ENCODE data around the gene MINAR2.

Gene MINAR2

DNA sequence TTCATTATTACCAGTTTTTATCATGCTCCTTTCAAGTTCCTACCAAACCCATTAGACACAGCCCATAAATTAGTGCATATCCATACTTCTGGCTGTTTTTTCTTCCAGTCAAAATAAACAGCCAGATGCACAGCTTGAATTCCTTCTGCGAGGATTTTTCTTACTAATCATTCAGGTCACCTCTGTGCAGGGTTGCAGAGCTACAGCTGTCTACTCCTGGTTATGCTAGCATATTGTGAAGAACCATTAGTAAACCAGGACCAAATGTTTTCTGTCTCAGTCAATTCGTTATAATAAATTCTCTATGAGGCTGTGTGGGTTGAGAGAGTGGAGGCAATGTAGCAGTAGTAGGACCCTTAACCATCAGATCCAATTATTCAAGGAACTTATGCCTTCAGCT, 8.1 kb upstream of the MINAR2 start:
- no peak for TF ChIP-seq NFIC (IDR thresholded peaks at IDR 0.05)
- no peak for TF ChIP-seq CEBPB (IDR thresholded peaks at IDR 0.05)
- TF ChIP-seq FOXM1 (IDR thresholded peaks at IDR 0.05; ENCODE audit: borderline replicate concordance, low read depth), result no peak
- TF ChIP-seq REST (IDR thresholded peaks at IDR 0.05; ENCODE audit: low read depth), result no peak
- TF ChIP-seq TCF12 (IDR thresholded peaks at IDR 0.05; ENCODE audit: low read depth), result no peak
- no peak for TF ChIP-seq TEAD4 (IDR thresholded peaks at IDR 0.05)
- TF ChIP-seq ZBTB7A (IDR thresholded peaks at IDR 0.05; ENCODE audit: low read depth), result no peak
- no peak for TF ChIP-seq CREB1 (IDR thresholded peaks at IDR 0.05; ENCODE audit: low read depth)
- TF ChIP-seq EGR1 (IDR thresholded peaks at IDR 0.05), result no peak
- TF ChIP-seq, protein P1, sequence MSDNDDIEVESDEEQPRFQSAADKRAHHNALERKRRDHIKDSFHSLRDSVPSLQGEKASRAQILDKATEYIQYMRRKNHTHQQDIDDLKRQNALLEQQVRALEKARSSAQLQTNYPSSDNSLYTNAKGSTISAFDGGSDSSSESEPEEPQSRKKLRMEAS (IDR thresholded peaks at IDR 0.05), result no peak
- TF ChIP-seq USF1 (IDR thresholded peaks at IDR 0.05), result no peak
- TF ChIP-seq YY1 (IDR thresholded peaks at IDR 0.05; ENCODE audit: low read depth), result no peak
- TF ChIP-seq RAD21 (IDR thresholded peaks at IDR 0.05; ENCODE audit: low read depth), result no peak
- no peak for TF ChIP-seq TAF1 (IDR thresholded peaks at IDR 0.05; ENCODE audit: low read depth)
- no peak for TF ChIP-seq EP300 (IDR thresholded peaks at IDR 0.05; ENCODE audit: borderline replicate concordance)

- no peak for TF ChIP-seq TAF1 (IDR thresholded peaks at IDR 0.05; ENCODE audit: low read depth)
- no peak for TF ChIP-seq CEBPB (IDR thresholded peaks at IDR 0.05)
- no peak for TF ChIP-seq REST (IDR thresholded peaks at IDR 0.05; ENCODE audit: low read depth)
- TF ChIP-seq, protein P1 (IDR thresholded peaks at IDR 0.05), result no peak
- no peak for TF ChIP-seq EP300 (IDR thresholded peaks at IDR 0.05; ENCODE audit: borderline replicate concordance)
Measured at GRCh38 chr5:129743541-129744187, 4.2 kb upstream of the MINAR2 start.

DNA sequence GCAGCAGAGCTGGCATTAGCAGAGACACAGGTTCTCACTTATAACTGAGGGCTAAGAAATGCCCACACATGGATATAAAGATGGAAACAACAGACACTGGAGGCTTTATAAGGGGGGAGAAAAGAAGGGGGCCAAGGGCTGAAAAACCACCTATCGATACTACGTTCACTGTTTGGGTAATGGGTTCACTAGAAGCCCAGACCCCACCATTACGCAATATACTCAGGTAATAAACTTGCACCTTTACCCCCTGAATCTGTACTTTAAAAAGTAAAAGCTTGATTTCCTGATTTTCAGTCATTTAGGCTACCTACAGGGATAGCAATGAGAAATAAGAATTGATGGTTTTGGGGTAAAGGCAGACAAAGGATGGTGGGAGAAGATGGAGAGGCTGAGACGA, 1.9 kb upstream of the MINAR2 start:
- no peak for TF ChIP-seq NFIC (IDR thresholded peaks at IDR 0.05)
- TF ChIP-seq TCF12 (IDR thresholded peaks at IDR 0.05; ENCODE audit: low read depth), result no peak
- no peak for TF ChIP-seq EP300 (IDR thresholded peaks at IDR 0.05; ENCODE audit: borderline replicate concordance)
- TF ChIP-seq TEAD4 (IDR thresholded peaks at IDR 0.05), result no peak
- TF ChIP-seq TAF1 (IDR thresholded peaks at IDR 0.05; ENCODE audit: low read depth), result no peak

DNA sequence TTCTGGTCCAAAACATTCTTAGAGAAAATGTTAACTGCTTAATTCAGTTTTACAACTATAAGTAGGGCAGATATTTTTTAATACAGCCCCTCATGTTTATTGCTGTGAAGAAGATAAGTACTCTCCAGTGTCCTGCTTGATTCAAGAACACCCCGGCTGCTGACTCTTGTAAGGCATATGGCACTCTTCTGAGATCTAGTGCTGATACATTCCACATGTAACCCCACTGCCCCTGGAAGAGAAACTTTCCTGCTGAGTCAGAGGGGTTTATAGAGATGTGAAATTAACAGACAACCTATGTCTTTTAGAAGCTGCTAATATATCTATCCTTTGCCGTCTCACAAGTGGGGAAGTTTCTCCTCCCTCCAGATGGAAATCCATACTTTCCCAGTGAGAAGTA, 1.0 kb upstream of the MINAR2 start:
- no peak for TF ChIP-seq FOXM1 (IDR thresholded peaks at IDR 0.05; ENCODE audit: borderline replicate concordance, low read depth)
- TF ChIP-seq TCF12 (IDR thresholded peaks at IDR 0.05; ENCODE audit: low read depth), result no peak

- no peak for TF ChIP-seq CEBPB (IDR thresholded peaks at IDR 0.05)
Measured at GRCh38 chr5:129748913-129749880, 1.3 kb downstream of the MINAR2 start.

DNA sequence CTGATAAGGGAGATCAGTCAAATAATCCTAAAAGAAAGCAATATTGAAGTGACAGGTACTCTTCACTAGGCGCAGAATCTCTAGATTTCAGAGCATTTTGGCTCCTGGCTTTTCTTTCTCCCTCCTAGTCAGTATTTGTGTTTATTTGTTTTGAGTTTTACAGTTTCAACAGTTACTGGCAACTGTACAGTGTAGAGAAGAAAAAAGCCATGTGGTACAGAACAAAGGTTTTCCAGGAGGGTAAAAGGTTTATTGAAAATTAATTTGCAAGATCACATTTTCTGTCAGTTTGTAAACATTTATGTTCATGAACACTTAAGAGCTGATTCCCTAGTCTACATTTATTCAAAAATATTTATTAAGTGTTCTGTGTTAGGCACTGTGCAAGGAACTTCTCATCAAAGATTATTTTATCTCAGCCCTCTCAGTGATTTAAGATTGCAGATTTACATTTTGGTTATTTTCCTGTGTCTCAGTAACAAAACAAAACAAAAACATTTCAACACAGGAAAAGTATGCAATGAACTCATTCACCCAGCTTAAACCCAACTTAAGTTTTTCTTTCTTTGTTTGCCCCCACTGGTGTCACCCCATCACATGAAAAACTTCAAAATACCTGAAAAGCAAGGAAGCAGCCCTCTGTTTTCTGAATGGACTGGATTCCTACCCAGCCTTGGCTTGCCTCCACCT, 12.9 kb downstream of the MINAR2 start:
- no peak for TF ChIP-seq NFIC (IDR thresholded peaks at IDR 0.05)
- TF ChIP-seq RAD21 (IDR thresholded peaks at IDR 0.05; ENCODE audit: low read depth), result no peak
- TF ChIP-seq TCF12 (IDR thresholded peaks at IDR 0.05; ENCODE audit: low read depth), result no peak
- no peak for TF ChIP-seq YY1 (IDR thresholded peaks at IDR 0.05; ENCODE audit: low read depth)
- TF ChIP-seq, protein P1 (IDR thresholded peaks at IDR 0.05), result no peak
- no peak for TF ChIP-seq EGR1 (IDR thresholded peaks at IDR 0.05)
- no peak for TF ChIP-seq CEBPB (IDR thresholded peaks at IDR 0.05)
- no peak for TF ChIP-seq FOXM1 (IDR thresholded peaks at IDR 0.05; ENCODE audit: borderline replicate concordance, low read depth)
- TF ChIP-seq ZBTB7A (IDR thresholded peaks at IDR 0.05; ENCODE audit: low read depth), result no peak
- no peak for TF ChIP-seq REST (IDR thresholded peaks at IDR 0.05; ENCODE audit: low read depth)
- no peak for TF ChIP-seq EP300 (IDR thresholded peaks at IDR 0.05; ENCODE audit: borderline replicate concordance)
- no peak for TF ChIP-seq TEAD4 (IDR thresholded peaks at IDR 0.05)
- no peak for TF ChIP-seq USF1 (IDR thresholded peaks at IDR 0.05)
- TF ChIP-seq CREB1 (IDR thresholded peaks at IDR 0.05; ENCODE audit: low read depth), result no peak
- TF ChIP-seq TAF1 (IDR thresholded peaks at IDR 0.05; ENCODE audit: low read depth), result no peak

Data from Ishikawa (cell line).